Endodermal cell (in vitro differentiated cells): Measurements from ENCODE around the gene C7orf25. TPM values are rescaled to one million over a fixed set of nuclear protein-coding genes. Genes with fewer than 3 reads are reported as not detected.

ENCODE experiments used
- DNase-seq: peaks from one replicate; pipeline ENCODE4 v3.0.0-alpha.2; 2017
- H3K27ac ChIP-seq: 2 replicates; pipeline ENCODE4 v1.5.1; 2013; ENCODE audit warnings: mild to moderate bottlenecking, low read depth, low read length, moderate library complexity
- H3K27me3 ChIP-seq: 2 replicates; pipeline ENCODE4 v1.6.1; 2013; ENCODE audit warnings: mild to moderate bottlenecking, low read length, moderate library complexity; ENCODE audit not compliant: insufficient read depth, control insufficient read depth, poor library complexity, severe bottlenecking
- H3K36me3 ChIP-seq: 2 replicates; pipeline ENCODE4 v1.7.0; 2013; ENCODE audit warnings: mild to moderate bottlenecking, low read length, moderate library complexity; ENCODE audit not compliant: control insufficient read depth, insufficient read depth
- H3K4me1 ChIP-seq: one replicate; pipeline ENCODE4 v1.7.0; 2013; ENCODE audit warnings: low read length; ENCODE audit not compliant: control insufficient read depth, insufficient read depth
- H3K4me3 ChIP-seq: 2 replicates; pipeline ENCODE4 v1.5.1; 2013; ENCODE audit warnings: mild to moderate bottlenecking, low read length, moderate library complexity
- H3K9ac ChIP-seq: 2 replicates; pipeline ENCODE4 v1.6.1; 2013; ENCODE audit warnings: mild to moderate bottlenecking, low read length, moderate library complexity; ENCODE audit not compliant: poor library complexity, severe bottlenecking; ENCODE audit errors: extremely low read depth
- H3K9me3 ChIP-seq: 2 replicates; pipeline ENCODE4 v1.6.1; 2013; ENCODE audit warnings: mild to moderate bottlenecking, low read length, moderate library complexity; ENCODE audit not compliant: control insufficient read depth
- H3K27ac Mint-ChIP-seq: 2 replicates; pipeline ENCODE4 v1.8.0; 2020; ENCODE audit warnings: mixed read lengths
- H3K27me3 Mint-ChIP-seq: 2 replicates; pipeline ENCODE4 v1.8.0; 2021; ENCODE audit warnings: mild to moderate bottlenecking, mixed read lengths; ENCODE audit not compliant: insufficient read depth
- H3K36me3 Mint-ChIP-seq: 2 replicates; pipeline ENCODE4 v1.8.0; 2020; ENCODE audit warnings: low read depth, mixed read lengths
- H3K4me1 Mint-ChIP-seq: 2 replicates; pipeline ENCODE4 v1.8.0; 2020; ENCODE audit warnings: mixed read lengths
- H3K4me3 Mint-ChIP-seq: 2 replicates; pipeline ENCODE4 v1.8.0; 2020; ENCODE audit warnings: mild to moderate bottlenecking, moderate library complexity, mixed read lengths
- H3K9me3 Mint-ChIP-seq: 2 replicates; pipeline ENCODE4 v1.8.0; 2020; ENCODE audit warnings: mild to moderate bottlenecking, mixed read lengths
- CTCF ChIP-seq: fragments of 200-600 bp; sonication (generic); conservative IDR thresholded peaks from 2 replicates; pipeline ENCODE4 v1.5.0; 2021; ENCODE audit warnings: antibody characterized with exemption, mild to moderate bottlenecking
- WGBS, 2 experiments: methylation state at CpG; one replicate each; pipeline versions ENCODE4 v1.1.5 to v1.1.7; 2013; ENCODE audit warnings: missing lambda C conversion rate in 2 of 2, mixed read lengths in 1 of 2; ENCODE audit not compliant: insufficient coverage in 1 of 2, insufficient read length in 1 of 2; 5-methylcytosine and 5-hydroxymethylcytosine counted together
- total RNA-seq, 2 donors: library from RNA; stranded (reverse); fragmentation: NEBNext Ultra II Directional in 1 of 2; extraction: Animal tissue kit (Norgen Biotek cat#: 25700) in 1 of 2; gene quantifications; 2 replicates in 1 of 2; 3 replicates in 1 of 2; pipeline ENCODE4 v1.2.1, GENCODE V29; 2021

C7orf25 gene
- total RNA-seq, 2 donors from 2014 or later, result 3.2 to 4.8 TPM

DNA sequence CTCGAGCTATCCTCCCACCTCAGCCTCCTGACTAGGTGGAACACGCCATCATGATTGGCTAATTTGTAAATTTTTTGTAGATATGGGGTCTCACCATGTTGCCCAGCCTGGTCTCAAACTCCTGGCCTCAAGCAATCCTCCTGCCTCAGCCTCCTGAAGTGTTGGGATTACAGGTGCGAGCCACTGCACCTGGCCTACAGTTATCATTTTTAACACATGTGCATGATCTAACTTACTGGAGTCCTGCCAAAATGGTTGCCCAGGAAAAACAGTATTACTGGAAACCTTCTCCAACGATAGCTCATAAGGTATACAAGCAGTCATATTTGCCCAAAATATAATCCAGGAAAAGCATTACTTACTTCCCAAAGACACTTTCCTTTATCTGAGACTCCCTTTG lies 40.5 kb upstream of the C7orf25 start:
- Histone ChIP-seq H3K36me3 (peaks cover 4% of the 10 kb centered on the region), H3K9me3 (peaks cover 71% of the 10 kb centered on the region), H3K9ac (no peak overlapping the region), H3K4me1 (peaks cover 6% of the 10 kb centered on the region), H3K27me3 (no peaks in the 10 kb centered on the region), H3K4me3 (no peak overlapping the region), H3K27ac (no peak overlapping the region)
- H3K4me3 Mint-ChIP-seq, result no peak overlapping the region
- DNase-seq, result no peak
- H3K27me3 Mint-ChIP-seq, result no peaks in the 10 kb centered on the region
- peaks cover 45% of the 10 kb centered on the region for H3K9me3 Mint-ChIP-seq
- H3K27ac Mint-ChIP-seq, result no peak overlapping the region
- no peak for TF ChIP-seq CTCF
- peaks cover 16% of the 10 kb centered on the region for H3K4me1 Mint-ChIP-seq
- WGBS, 2 experiments, result 89 to 92% methylated on average over 3 to 4 of the region's 4 CpGs
- H3K36me3 Mint-ChIP-seq, result peaks cover 14% of the 10 kb centered on the region

DNA sequence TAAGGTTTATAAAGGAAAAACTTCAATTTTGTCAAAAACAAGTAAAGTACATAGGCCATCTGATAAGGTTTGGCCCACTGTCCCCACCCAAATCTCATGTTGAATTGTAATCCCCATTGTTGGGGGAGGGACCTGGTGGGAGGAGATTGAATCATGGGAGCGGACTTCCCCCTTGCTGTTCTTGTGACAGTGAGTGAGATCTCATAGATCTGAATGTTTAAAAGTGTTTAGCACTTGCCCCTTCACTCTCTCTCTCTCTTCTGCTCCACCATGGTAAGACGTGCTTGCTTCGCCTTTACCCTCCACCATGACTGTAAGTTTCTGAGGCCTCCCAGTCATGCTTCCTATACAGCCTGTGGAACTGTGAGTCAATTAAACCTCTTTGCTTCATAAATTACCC lies 38.5 kb upstream of the C7orf25 start:
- Mint-ChIP-seq H3K27ac (no peak overlapping the region), H3K4me1 (peaks cover 26% of the 10 kb centered on the region), H3K27me3 (no peaks in the 10 kb centered on the region), H3K36me3 (peaks cover 7% of the 10 kb centered on the region), H3K4me3 (no peak overlapping the region), H3K9me3 (peaks cover 27% of the 10 kb centered on the region)
- H3K4me3 ChIP-seq, result peak overlapping the region; percentile 63
- TF ChIP-seq CTCF, result no peak
- no peak for DNase-seq
- H3K27me3 ChIP-seq, result no peaks in the 10 kb centered on the region
- WGBS, 2 experiments, result 69 to 76% methylated on average over 2 to 3 of the region's 3 CpGs
- H3K4me1 ChIP-seq, result peaks cover 6% of the 10 kb centered on the region
- H3K9ac ChIP-seq, result no peak overlapping the region
- peaks cover 4% of the 10 kb centered on the region for H3K36me3 ChIP-seq
- peaks cover 52% of the 10 kb centered on the region for H3K9me3 ChIP-seq
- H3K27ac ChIP-seq, result no peak overlapping the region

DNA sequence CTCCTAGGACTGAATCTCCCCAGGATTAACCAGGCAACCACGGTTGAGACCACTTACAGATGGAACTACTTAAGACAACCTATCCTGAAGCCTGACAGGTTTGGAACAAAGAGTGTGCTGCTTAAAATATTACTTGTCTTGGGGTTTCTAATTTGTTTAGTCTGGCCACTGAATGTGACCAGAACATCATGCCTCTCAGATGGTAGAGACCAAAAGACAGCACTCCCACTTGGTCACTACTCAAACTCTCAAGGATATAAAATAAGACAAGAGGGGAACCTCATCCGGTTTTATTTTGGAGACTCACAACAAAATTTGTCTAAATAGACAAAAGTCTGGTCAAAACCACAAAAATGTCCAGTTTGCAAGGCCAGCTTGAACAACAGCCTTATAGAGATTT lies 35.7 kb upstream of the C7orf25 start:
- H3K4me1 ChIP-seq, result no peaks in the 10 kb centered on the region
- peaks cover 40% of the 10 kb centered on the region for H3K9me3 ChIP-seq
- Mint-ChIP-seq H3K27me3 (no peaks in the 10 kb centered on the region), H3K4me1 (peaks cover 20% of the 10 kb centered on the region), H3K9me3 (peaks cover 18% of the 10 kb centered on the region), H3K4me3 (no peak overlapping the region), H3K36me3 (peaks cover 3% of the 10 kb centered on the region), H3K27ac (no peak overlapping the region)
- WGBS, 2 experiments, result 90 to 100% methylated on average over 2 of the region's 2 CpGs
- no peak overlapping the region for H3K9ac ChIP-seq
- DNase-seq, result no peak
- H3K27ac ChIP-seq, result no peak overlapping the region
- H3K36me3 ChIP-seq, result peaks cover 4% of the 10 kb centered on the region
- no peaks in the 10 kb centered on the region for H3K27me3 ChIP-seq
- H3K4me3 ChIP-seq, result no peak overlapping the region
- no peak for TF ChIP-seq CTCF
